ENCODE results near the gene PCDH9.

The PCDH9 gene

DNA sequence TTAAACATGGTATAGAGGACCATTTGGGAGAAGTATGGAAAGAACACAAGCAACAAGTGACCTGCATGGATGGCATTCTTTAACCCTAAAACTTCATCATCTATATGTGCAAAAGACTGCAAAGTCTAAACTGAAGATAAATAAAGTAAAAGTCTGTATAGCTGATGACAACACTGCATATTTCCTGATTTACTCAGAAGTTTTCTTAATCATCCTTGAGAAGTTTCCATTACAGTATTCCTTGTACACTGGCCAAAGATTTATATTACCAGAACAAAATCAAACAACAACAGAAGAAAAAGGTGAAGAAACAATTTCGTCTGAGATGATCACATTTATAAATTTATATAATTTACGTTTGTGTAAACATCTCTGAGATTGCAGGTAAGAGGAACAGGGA lies 805.7 kb downstream of the PCDH9 start:
- H3K4me1 Mint-ChIP-seq (ENCODE audit: low read depth), result no peaks in the 10 kb centered on the region
- no peaks in the 10 kb centered on the region for H3K27me3 Mint-ChIP-seq
- H3K36me3 Mint-ChIP-seq (ENCODE audit: low read depth), result no peaks in the 10 kb centered on the region
- peaks cover 37% of the 10 kb centered on the region for H3K9me3 Mint-ChIP-seq
- no peak overlapping the region for H3K4me3 Mint-ChIP-seq
- H3K27ac Mint-ChIP-seq, result no peak overlapping the region
- intact Hi-C loops (cut with micrococcal nuclease), result no loop called here

DNA sequence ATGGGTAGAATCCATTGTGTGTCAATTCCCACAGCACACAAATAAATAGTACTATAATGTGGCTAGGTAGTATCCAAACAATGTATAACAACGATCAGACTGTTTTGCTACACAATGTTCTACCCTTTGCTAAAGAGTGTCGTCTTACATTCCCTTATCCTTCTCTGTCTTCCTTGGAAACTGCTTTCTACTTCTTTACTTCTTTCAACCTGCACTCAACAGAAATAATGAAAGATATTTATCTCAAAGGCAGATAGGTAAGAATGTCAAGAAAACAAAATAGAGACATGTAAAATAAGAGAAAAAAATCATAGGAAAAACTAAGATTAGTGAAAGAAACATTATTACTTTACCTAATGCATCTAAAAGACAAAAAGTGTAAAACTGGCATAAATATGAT lies 814.7 kb downstream of the PCDH9 start:
- no peak overlapping the region for H3K4me3 Mint-ChIP-seq
- no peaks in the 10 kb centered on the region for H3K27me3 Mint-ChIP-seq
- no peaks in the 10 kb centered on the region for H3K36me3 Mint-ChIP-seq (ENCODE audit: low read depth)
- no peaks in the 10 kb centered on the region for H3K4me1 Mint-ChIP-seq (ENCODE audit: low read depth)
- intact Hi-C loops (cut with micrococcal nuclease), result no loop called here
- peaks cover 23% of the 10 kb centered on the region for H3K9me3 Mint-ChIP-seq
- no peak overlapping the region for H3K27ac Mint-ChIP-seq

DNA sequence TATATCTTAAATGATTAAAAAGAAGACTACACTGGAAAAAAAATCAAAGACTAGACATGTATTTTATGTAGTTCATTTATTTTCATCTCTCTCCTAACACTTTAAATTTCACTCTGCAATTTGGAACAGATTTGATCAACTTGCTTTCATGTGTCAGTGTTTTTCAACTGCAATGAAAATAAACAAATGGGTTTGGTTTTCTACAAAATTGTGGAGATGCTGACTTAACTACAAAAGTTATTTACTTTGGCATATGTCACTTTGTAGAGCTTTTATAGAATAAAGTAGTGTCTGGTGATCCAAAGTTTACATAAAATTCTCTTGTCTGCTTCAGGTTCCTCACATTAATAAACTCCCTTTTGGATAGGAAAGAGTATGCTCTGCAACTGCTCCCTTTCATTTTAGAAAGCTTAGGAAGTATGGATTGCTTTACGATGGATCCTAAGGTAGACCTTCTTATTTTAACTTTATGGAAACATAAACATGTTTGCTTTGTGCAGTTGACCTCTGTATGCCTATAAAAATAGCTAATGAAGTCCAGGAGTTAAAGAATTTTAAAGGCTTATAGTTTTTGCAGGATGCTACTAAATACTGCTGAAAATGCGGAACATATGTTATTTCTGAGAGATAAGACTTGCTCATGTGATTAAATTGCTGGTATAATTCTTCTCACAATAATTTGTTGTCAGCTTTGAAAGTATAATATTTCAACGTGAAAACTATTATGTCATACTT lies 815.9 kb downstream of the PCDH9 start:
- H3K27me3 Mint-ChIP-seq, result no peaks in the 10 kb centered on the region
- H3K36me3 Mint-ChIP-seq (ENCODE audit: low read depth), result no peaks in the 10 kb centered on the region
- no peak overlapping the region for H3K4me3 Mint-ChIP-seq

DNA sequence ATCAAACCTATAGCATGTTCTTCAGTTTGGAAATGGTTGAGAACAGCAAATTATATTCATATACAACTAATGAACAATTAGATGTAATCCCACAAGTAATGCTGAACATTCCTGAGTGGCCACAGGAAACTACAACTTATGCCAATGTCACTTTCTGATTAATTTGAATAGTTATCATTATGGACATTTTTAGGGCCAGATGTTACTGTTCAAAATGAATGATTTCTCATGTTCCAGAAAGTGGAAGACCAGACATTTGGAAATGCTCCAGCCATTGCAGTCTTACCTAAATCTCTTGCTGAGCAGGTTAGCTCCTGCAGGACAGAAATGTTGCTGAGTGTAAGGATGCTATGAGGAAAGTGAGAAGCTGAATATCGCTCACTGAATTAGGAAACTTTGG lies 819.8 kb downstream of the PCDH9 start:
- H3K27me3 Mint-ChIP-seq, result no peaks in the 10 kb centered on the region
- no peaks in the 10 kb centered on the region for H3K4me1 Mint-ChIP-seq (ENCODE audit: low read depth)
- intact Hi-C loops (cut with micrococcal nuclease), result no loop called here
- H3K9me3 Mint-ChIP-seq, result no peaks in the 10 kb centered on the region
- no peak overlapping the region for H3K27ac Mint-ChIP-seq
- no peaks in the 10 kb centered on the region for H3K36me3 Mint-ChIP-seq (ENCODE audit: low read depth)
- no peak overlapping the region for H3K4me3 Mint-ChIP-seq

More for the DNA sequence above, 815.9 kb downstream of the PCDH9 start:
- intact Hi-C loops (cut with micrococcal nuclease), result no loop called here
- no peak overlapping the region for H3K27ac Mint-ChIP-seq
- no peaks in the 10 kb centered on the region for H3K4me1 Mint-ChIP-seq (ENCODE audit: low read depth)
- H3K9me3 Mint-ChIP-seq, result peaks cover 11% of the 10 kb centered on the region

DNA sequence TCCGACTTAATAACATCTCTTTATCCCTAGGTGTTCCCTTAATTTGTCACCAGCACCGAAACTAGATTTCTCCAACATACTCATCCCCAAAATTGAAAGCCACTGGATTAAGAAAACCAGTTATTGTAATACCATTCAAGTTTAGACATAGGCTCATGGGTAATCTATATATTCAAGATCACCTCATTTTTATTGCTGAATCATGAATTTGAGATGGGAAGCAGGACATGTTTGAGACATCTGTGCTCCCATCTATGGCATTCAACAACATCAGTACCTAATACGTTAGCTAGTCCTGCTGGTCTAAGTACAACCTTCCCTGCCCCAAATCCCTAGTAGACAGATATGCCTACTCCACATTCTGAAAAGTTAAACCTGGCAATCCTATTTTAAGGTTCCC lies 820.6 kb downstream of the PCDH9 start:
- no peak overlapping the region for H3K27ac Mint-ChIP-seq
- H3K27me3 Mint-ChIP-seq, result no peaks in the 10 kb centered on the region
- H3K4me3 Mint-ChIP-seq, result no peak overlapping the region
- no peaks in the 10 kb centered on the region for H3K4me1 Mint-ChIP-seq (ENCODE audit: low read depth)
- H3K9me3 Mint-ChIP-seq, result no peaks in the 10 kb centered on the region
- no peaks in the 10 kb centered on the region for H3K36me3 Mint-ChIP-seq (ENCODE audit: low read depth)
- intact Hi-C loops (cut with micrococcal nuclease), result no loop called here

DNA sequence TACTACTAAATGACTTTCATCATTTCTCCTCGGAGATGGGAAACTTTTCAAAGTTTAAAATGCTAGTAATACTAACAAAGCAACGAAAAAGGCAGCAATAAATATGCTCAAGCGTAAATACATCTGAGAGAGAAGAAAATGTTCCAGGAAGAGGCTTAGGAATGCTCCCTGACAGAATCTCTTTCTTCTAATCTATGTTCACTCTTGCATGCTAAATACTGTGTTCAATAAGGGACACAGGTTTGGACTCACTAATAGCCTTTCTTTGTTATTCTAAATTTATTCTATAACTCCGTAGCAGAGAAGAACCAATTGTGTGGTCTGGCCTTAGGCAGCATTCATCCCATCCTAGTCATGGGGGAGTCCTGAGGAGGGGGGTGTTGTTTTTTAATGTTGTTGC lies 823.0 kb downstream of the PCDH9 start:
- Mint-ChIP-seq H3K9me3 (no peaks in the 10 kb centered on the region), H3K36me3 (ENCODE audit: low read depth) (no peaks in the 10 kb centered on the region), H3K27ac (no peak overlapping the region), H3K27me3 (no peaks in the 10 kb centered on the region), H3K4me3 (no peak overlapping the region), H3K4me1 (ENCODE audit: low read depth) (no peaks in the 10 kb centered on the region)
- intact Hi-C loops (cut with micrococcal nuclease), result no loop called here

DNA sequence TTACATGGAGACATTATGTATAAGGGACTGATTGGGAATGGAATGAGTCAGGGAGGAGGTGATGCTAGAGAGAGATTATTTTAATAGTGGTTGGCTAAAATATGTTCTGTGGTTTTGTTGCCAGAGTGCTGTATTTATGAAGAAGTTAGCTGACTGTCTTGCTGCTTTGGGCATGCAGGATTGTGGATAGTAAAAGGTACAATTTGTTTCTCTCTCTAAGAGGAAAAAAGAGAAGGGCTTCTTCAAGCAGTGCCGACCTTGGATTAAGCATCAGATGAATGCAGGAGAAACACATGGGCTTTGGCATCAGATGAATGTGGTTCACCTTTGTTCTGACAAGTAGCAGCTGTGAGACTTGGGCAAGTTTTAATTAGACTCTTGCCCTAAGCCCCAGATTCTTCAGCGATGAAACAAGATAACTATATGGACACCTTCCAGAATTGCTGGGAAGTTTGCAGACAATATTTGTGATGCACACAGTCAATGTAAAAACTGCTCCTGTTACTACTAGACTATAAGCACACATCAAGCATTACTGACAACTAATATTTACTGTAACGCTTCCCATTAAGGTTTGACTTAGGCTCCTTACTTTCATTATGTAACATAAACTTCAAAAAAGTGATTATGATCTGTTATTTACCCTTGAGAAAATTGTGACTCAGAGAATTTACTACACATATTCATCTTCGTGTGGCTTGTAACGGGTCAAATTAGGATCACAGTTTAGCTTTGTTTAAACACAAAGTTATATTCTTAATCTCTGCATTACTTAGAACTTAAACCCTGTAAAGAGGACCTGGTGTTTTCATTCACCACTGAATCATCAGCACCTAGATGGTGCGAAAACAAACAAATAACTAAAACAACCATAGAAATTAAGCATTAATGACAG lies 824.0 kb downstream of the PCDH9 start:
- Mint-ChIP-seq H3K4me1 (ENCODE audit: low read depth) (no peaks in the 10 kb centered on the region), H3K36me3 (ENCODE audit: low read depth) (no peaks in the 10 kb centered on the region), H3K27ac (no peak overlapping the region), H3K27me3 (no peaks in the 10 kb centered on the region), H3K9me3 (peaks cover 6% of the 10 kb centered on the region), H3K4me3 (no peak overlapping the region)
- intact Hi-C loops (cut with micrococcal nuclease), result no loop called here

DNA sequence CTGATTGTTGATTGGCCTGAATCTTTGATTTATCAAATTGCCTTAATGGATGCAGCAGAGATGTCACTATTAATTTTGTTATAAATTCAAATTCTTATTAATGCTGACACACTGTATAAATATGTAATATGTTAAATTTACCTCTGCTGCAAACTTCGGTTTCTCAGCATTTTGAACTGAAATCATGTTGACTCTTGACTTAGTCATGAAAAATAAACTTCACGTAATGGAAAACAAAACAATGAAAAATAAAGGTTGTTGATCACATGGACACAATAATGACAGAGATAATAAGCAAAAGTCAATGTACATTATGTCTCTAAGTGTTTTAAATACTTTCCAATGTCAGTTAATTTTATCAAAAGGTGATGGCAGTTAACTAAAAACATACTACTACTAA lies 827.6 kb downstream of the PCDH9 start:
- Mint-ChIP-seq H3K36me3 (ENCODE audit: low read depth) (no peaks in the 10 kb centered on the region), H3K27me3 (no peaks in the 10 kb centered on the region), H3K9me3 (peaks cover 7% of the 10 kb centered on the region), H3K4me3 (no peak overlapping the region), H3K4me1 (ENCODE audit: low read depth) (no peaks in the 10 kb centered on the region), H3K27ac (no peak overlapping the region)
- intact Hi-C loops (cut with micrococcal nuclease), result no loop called here

DNA sequence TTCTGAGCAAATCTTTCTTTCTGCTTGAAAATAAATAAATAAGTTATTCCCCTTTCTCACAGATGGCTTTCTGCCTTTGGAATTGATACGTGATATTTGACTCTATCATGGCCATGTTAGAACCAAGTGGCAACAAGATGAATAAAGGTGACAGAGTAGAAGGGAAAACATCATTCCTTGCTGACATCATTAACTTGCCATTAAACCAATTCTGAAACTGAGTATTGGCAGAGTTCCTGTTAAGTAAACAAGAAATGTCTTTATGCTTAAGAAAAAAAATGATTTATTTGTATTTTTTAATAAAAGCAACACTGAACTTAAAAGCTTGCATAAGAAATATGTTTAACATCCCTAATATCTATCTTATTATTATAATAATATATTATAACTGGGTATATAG lies 828.1 kb downstream of the PCDH9 start:
- intact Hi-C loops (cut with micrococcal nuclease), result no loop called here
- Mint-ChIP-seq H3K27ac (no peak overlapping the region), H3K36me3 (ENCODE audit: low read depth) (no peaks in the 10 kb centered on the region), H3K4me1 (ENCODE audit: low read depth) (no peaks in the 10 kb centered on the region), H3K4me3 (no peak overlapping the region), H3K27me3 (no peaks in the 10 kb centered on the region), H3K9me3 (peaks cover 7% of the 10 kb centered on the region)

DNA sequence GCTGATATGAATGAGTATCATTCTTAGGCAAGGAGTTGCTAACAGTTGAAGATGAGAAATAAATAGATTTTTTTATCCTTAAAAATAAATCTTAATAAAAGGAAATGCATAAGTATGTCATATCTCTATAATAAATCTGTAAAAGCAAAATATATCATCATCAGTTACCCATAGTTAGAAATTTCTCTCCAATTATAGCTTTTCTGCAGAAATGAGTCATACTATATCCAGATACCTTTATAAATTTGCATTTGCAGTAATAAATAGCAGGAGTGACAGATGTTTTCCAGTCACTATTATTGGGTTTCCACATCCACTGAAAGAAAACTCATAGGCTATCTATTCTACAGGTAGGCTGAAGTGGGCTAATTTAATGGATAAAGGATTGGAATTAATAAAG lies 829.8 kb downstream of the PCDH9 start:
- no peak overlapping the region for H3K4me3 Mint-ChIP-seq
- intact Hi-C loops (cut with micrococcal nuclease), result no loop called here
- H3K27ac Mint-ChIP-seq, result no peak overlapping the region
- H3K27me3 Mint-ChIP-seq, result no peaks in the 10 kb centered on the region
- H3K4me1 Mint-ChIP-seq (ENCODE audit: low read depth), result no peaks in the 10 kb centered on the region
- H3K9me3 Mint-ChIP-seq, result peaks cover 7% of the 10 kb centered on the region
- H3K36me3 Mint-ChIP-seq (ENCODE audit: low read depth), result no peaks in the 10 kb centered on the region

DNA sequence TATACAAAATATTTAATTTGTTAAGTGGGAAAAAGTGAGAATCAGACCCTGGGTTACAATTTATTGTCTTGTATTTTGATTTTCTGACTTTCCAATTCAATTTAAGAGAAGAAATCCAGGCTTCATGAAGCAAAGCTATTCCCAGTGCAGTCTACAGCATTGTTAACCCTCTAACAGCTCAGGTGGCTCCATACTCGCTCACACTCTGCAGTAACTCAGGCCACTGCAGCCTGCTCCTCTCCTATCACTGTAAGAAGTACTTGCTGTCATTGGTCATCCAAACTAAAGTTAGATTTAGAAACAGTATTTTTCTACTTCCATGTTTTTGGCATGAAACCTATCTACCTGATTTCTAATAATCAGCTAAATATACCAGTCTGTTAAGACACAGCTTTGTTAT lies 830.3 kb downstream of the PCDH9 start:
- H3K4me3 Mint-ChIP-seq, result no peak overlapping the region
- H3K27ac Mint-ChIP-seq, result no peak overlapping the region
- H3K36me3 Mint-ChIP-seq (ENCODE audit: low read depth), result no peaks in the 10 kb centered on the region
- H3K9me3 Mint-ChIP-seq, result peaks cover 7% of the 10 kb centered on the region
- H3K27me3 Mint-ChIP-seq, result no peaks in the 10 kb centered on the region
- intact Hi-C loops (cut with micrococcal nuclease), result no loop called here
- H3K4me1 Mint-ChIP-seq (ENCODE audit: low read depth), result no peaks in the 10 kb centered on the region

DNA sequence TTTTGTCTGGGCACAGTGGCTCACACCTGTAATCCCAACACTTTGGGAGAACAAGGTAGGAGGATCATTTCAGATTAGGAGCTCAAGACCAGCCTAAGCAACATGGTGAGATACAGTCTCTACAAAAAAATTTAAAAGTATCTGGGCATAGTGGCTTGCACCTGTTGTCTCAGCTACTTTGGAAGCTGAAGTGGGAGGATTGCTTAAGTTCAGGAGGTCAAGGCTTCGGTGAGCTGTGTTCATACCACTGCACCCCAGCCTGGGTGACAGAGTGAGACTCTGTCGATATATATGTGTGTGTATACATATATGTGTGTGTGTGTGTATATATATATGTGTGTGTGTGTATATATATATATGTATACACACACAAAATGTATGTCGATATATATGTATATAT lies 833.0 kb downstream of the PCDH9 start:
- Mint-ChIP-seq H3K9me3 (peaks cover 7% of the 10 kb centered on the region), H3K36me3 (ENCODE audit: low read depth) (no peaks in the 10 kb centered on the region), H3K27me3 (no peaks in the 10 kb centered on the region), H3K4me3 (no peak overlapping the region), H3K4me1 (ENCODE audit: low read depth) (no peaks in the 10 kb centered on the region), H3K27ac (no peak overlapping the region)
- intact Hi-C loops (cut with micrococcal nuclease), result no loop called here

DNA sequence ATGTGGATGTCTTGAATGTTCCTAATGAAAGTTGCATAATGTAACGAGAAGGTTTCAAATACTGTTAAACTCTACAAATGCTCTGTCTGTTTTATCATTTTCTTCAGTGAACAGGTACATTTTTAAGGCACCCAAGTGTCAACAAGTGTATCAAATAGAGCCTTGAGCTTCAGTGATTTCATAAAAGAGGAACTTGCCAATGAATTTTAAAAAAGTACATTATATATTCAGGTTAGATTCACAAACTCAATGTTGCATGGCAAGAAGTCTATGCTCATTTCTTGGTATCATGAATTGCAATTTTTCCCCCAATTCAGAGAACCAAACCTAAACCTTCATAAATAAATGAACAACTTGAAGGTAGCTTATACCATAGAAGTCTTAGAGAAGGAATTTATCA lies 838.8 kb downstream of the PCDH9 start:
- Mint-ChIP-seq H3K4me3 (no peak overlapping the region), H3K9me3 (no peaks in the 10 kb centered on the region), H3K4me1 (ENCODE audit: low read depth) (no peaks in the 10 kb centered on the region), H3K27ac (no peak overlapping the region), H3K27me3 (no peaks in the 10 kb centered on the region), H3K36me3 (ENCODE audit: low read depth) (no peaks in the 10 kb centered on the region)
- intact Hi-C loops (cut with micrococcal nuclease), result no loop called here

DNA sequence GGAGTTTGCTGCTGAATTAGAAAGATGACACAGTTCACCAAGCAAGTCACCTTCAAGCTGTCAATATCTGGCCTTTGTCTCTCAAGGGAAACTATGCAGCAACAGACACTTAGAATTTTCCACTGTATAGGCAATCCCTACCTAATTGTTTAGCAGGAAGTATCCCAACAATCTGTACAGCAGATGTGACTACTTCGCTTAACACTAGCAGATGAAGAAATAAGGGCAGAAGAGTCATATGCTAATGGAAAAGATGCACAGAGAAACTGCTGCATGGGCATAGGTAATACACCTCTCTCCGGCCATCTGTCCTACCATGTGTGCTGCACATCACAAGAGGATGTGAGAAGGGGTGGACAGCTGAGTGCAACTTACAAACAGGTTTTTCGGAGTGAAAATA lies 851.2 kb downstream of the PCDH9 start:
- intact Hi-C loops (cut with micrococcal nuclease), result no loop called here
- H3K36me3 Mint-ChIP-seq (ENCODE audit: low read depth), result no peaks in the 10 kb centered on the region
- H3K4me1 Mint-ChIP-seq (ENCODE audit: low read depth), result no peaks in the 10 kb centered on the region
- H3K9me3 Mint-ChIP-seq, result no peaks in the 10 kb centered on the region
- no peaks in the 10 kb centered on the region for H3K27me3 Mint-ChIP-seq
- no peak overlapping the region for H3K4me3 Mint-ChIP-seq
- H3K27ac Mint-ChIP-seq, result no peak overlapping the region

Data from dendritic cell treated with granulocyte-macrophage colony-stimulating factor and Interleukin-4, amounts not matched to agents 40 ng/mL and 50 ng/mL, for 4 days (primary cell).